HepG2 (cell line): ENCODE measurements around the gene OSBPL2. TPM values are rescaled to one million over a fixed set of nuclear protein-coding genes. Genes with fewer than 3 reads are reported as not detected.
A peak's percentile ranks its signal among the peaks of the same experiment; 100 is the strongest.

Experiments used
- HDAC1 ChIP-seq: sonication (generic); formaldehyde crosslinking; IDR thresholded peaks from 2 replicates; pipeline ENCODE4 v1.5.1; 2020; ENCODE audit warnings: mild to moderate bottlenecking, missing genetic modification reagents
- MIXL1 ChIP-seq: IDR thresholded peaks from 2 replicates; pipeline ENCODE4 v1.6.1; 2016
- PHF5A ChIP-seq: IDR thresholded peaks from one replicate; pipeline ENCODE4 v1.6.1; 2018; ENCODE audit warnings: low read depth, missing genetic modification reagents; ENCODE audit not compliant: unreplicated experiment
- SMC3 ChIP-seq: IDR thresholded peaks from 2 replicates; pipeline ENCODE4 v1.6.1; 2011; ENCODE audit warnings: low read length, improper control_type of control experiment
- TCF12 ChIP-seq, 2 experiments: fragments of 450-650 bp in 1 of 2; sonication (generic) in 1 of 2; formaldehyde crosslinking in 1 of 2; IDR thresholded peaks; 2 replicates each; pipeline versions ENCODE4 v1.6.1 to v1.8.0; 2017 to 2022; ENCODE audit warnings: antibody characterized with exemption in 1 of 2, mild to moderate bottlenecking in 1 of 2, missing genetic modification reagents in 1 of 2, moderate library complexity in 1 of 2
- ZNF609 ChIP-seq: sonication (generic); formaldehyde crosslinking; IDR thresholded peaks from 2 replicates; pipeline ENCODE4 v1.4.0; 2020; ENCODE audit warnings: mild to moderate bottlenecking, missing genetic modification reagents, borderline replicate concordance
- ZNF629 ChIP-seq: sonication (generic); formaldehyde crosslinking; conservative IDR thresholded peaks from 2 replicates; pipeline ENCODE4 v1.5.0; 2020; ENCODE audit warnings: missing genetic modification reagents
- ZNF670 ChIP-seq: sonication (generic); formaldehyde crosslinking; IDR thresholded peaks from 2 replicates; pipeline ENCODE4 v1.8.0; 2022; ENCODE audit warnings: mild to moderate bottlenecking, missing genetic modification reagents, borderline replicate concordance
- ZNF772 ChIP-seq: sonication (generic); formaldehyde crosslinking; IDR thresholded peaks from 2 replicates; pipeline ENCODE4 v1.5.0; 2020; ENCODE audit warnings: mild to moderate bottlenecking, missing genetic modification reagents
- ZNF773 ChIP-seq: sonication (generic); formaldehyde crosslinking; IDR thresholded peaks from 2 replicates; pipeline ENCODE4 v1.4.0; 2020; ENCODE audit warnings: missing genetic modification reagents, borderline replicate concordance
- polyA plus RNA-seq, 8 experiments: library from polyadenylated mRNA; depleted of rRNA in 3 of 8; stranded (reverse) in 7 of 8; unstranded in 1 of 8; fragments of >200 nt; fragmentation: Illumina TruSeq in 4 of 8; extraction: Trizol in 4 of 8; gene quantifications; 2 replicates each; pipeline versions ENCODE4 v1.2.1 to v1.2.3, GENCODE V29; 2011 to 2016; ENCODE audit warnings: low read depth in 4 of 8, missing spikeins in 1 of 8, mixed read lengths in 1 of 8; ENCODE audit not compliant: insufficient read depth in 1 of 8
- total RNA-seq, 5 experiments: library from RNA; depleted of rRNA; stranded (reverse); fragments of >200 nt; fragmentation: Illumina TruSeq; extraction: Trizol; gene quantifications; 2 replicates each; pipeline ENCODE4 v1.2.3, GENCODE V29; 2016; ENCODE audit warnings: low read depth in 1 of 5
- TF ChIP-seq, protein P1 (sequence below): sonication (generic); formaldehyde crosslinking; IDR thresholded peaks from one replicate; pipeline ENCODE4 v1.5.1; 2020; ENCODE audit warnings: mild to moderate bottlenecking, missing genetic modification reagents; ENCODE audit errors: not compliant biosample characterization

The OSBPL2 gene
- total and polyA plus RNA-seq, 2 of the 13 experiments (the other 11 are each of a cell fraction or from before 2014, with no cell fraction given) = 18.5 to 37.4 TPM

DNA sequence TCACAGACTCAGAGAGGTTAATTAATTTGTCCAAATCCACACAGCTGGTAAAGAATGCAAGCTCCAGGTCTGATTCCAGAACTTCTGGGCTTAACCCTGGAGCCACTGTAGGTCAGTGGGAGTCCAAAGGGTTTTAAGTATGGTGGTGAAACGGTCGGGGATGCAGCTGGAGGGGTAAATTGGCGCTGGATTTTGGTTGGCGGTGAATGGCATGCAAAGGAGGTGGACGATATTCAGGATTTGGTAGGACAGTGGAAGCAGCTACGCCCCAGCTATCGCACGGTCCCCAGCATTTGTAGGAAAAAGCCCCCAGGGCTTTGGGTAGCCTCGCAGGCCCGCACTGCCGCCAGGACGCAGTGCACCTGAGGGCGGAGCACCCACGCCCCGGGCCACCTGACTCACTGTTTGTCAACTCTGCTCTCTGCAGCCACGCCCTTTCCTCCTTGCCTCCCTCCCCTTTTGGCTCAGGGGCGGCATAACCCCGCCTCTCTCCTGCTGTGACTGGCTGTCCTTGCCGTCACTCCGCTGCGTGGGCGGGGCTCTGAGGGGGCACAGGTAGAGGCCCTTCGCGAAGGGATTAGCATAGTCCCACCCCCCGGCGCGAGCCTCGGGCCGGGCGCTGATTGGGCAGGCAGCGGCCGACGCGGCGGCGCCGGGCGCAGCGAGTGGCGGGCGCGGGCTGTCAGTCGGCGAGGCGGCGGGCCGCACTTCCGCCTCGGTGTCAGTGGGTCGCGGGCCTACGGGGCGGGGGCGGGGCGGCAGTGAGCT lies at the start of gene OSBPL2 (continued):
- no peak for TF ChIP-seq ZNF773
- TF ChIP-seq, protein P1, sequence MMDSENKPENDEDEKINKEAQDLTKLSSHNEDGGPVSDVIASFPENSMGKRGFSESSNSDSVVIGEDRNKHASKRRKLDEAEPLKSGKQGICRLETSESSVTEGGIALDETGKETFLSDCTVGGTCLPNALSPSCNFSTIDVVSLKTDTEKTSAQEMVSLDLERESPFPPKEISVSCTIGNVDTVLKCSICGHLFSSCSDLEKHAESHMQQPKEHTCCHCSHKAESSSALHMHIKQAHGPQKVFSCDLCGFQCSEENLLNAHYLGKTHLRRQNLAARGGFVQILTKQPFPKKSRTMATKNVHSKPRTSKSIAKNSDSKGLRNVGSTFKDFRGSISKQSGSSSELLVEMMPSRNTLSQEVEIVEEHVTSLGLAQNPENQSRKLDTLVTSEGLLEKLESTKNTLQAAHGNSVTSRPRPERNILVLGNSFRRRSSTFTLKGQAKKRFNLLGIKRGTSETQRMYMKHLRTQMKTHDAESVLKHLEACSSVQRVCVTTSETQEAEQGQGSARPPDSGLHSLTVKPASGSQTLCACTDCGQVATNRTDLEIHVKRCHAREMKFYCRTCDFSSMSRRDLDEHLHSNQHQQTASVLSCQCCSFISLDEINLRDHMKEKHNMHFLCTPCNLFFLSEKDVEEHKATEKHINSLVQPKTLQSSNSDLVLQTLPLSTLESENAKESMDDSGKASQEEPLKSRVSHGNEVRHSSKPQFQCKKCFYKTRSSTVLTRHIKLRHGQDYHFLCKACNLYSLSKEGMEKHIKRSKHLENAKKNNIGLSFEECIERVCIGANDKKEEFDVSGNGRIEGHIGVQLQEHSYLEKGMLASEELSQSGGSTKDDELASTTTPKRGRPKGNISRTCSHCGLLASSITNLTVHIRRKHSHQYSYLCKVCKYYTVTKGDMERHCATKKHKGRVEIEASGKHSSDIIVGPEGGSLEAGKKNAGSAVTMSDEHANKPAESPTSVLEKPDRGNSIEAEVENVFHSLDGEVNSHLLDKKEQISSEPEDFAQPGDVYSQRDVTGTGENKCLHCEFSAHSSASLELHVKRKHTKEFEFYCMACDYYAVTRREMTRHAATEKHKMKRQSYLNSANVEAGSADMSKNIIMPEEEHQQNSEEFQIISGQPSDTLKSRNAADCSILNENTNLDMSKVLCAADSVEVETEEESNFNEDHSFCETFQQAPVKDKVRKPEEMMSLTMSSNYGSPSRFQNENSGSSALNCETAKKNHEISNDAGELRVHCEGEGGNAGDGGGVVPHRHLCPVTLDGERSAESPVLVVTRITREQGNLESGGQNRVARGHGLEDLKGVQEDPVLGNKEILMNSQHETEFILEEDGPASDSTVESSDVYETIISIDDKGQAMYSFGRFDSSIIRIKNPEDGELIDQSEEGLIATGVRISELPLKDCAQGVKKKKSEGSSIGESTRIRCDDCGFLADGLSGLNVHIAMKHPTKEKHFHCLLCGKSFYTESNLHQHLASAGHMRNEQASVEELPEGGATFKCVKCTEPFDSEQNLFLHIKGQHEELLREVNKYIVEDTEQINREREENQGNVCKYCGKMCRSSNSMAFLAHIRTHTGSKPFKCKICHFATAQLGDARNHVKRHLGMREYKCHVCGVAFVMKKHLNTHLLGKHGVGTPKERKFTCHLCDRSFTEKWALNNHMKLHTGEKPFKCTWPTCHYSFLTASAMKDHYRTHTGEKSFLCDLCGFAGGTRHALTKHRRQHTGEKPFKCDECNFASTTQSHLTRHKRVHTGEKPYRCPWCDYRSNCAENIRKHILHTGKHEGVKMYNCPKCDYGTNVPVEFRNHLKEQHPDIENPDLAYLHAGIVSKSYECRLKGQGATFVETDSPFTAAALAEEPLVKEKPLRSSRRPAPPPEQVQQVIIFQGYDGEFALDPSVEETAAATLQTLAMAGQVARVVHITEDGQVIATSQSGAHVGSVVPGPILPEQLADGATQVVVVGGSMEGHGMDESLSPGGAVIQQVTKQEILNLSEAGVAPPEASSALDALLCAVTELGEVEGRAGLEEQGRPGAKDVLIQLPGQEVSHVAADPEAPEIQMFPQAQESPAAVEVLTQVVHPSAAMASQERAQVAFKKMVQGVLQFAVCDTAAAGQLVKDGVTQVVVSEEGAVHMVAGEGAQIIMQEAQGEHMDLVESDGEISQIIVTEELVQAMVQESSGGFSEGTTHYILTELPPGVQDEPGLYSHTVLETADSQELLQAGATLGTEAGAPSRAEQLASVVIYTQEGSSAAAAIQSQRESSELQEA (CRISPR knock-in tag) = peak; percentile 42
- TF ChIP-seq ZNF772 (CRISPR knock-in tag) = no peak
- no peak for TF ChIP-seq ZNF670 (CRISPR knock-in tag)
- no peak for TF ChIP-seq SMC3
- TF ChIP-seq ZNF629 (CRISPR knock-in tag) = no peak
- no peak for TF ChIP-seq PHF5A (CRISPR knock-in tag)
- TF ChIP-seq HDAC1 (CRISPR knock-in tag) = peak; percentile 93
- TF ChIP-seq TCF12 (IDR thresholded peaks at IDR 0.05) = no peak
- no peak for TF ChIP-seq TCF12 (CRISPR knock-in tag; IDR thresholded peaks at IDR 0.05)
- peak; percentile 13; the same call in 1 of the 2 replicates for TF ChIP-seq ZNF609
- TF ChIP-seq MIXL1 (CRISPR knock-in tag) = 0 out of 2 replicates have a peak, but pooled peaks have one; percentile 13
